Stimulated activated CD8-positive, alpha-beta memory T cell treated with anti-CD3 and anti-CD28 coated beads, Interleukin-15, amount 100 ng/mL, for 48 hours (primary cell): ENCODE results near the gene S1PR5.
"Not testable (repeated sequence)": the region's sequence is repeated elsewhere in the genome, so short reads cannot be mapped to it uniquely, and the experiment has no call there.

Source experiments
- DNase-seq, 2 donors: peaks; one replicate each; pipeline ENCODE4 v3.0.0-alpha.2; 2020; ENCODE audit warnings: low read depth in 2 of 2

Gene S1PR5

DNA sequence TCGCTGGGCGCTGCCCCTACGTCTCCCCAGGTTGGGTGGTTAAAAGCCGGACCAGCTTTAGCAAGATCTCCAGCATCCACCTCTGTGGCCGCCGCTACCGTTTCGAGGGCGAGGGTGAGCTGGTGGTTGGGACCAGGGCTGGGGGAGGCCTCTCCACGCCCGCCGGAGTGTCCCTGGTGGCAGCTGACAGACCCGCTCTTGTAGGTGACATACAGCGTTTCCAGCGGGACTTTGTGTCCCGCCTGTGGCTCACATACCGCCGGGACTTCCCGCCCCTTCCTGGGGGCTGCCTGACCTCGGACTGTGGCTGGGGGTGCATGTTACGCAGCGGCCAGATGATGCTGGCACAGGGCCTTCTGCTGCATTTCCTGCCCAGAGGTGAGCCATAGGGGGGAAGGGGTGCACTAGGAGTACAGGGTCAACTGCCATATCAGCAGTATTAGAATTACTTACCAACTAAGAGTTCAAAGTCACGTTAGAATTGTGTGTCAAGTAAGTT, 27.6 kb upstream of the S1PR5 start:
- DNase-seq = no peak

DNA sequence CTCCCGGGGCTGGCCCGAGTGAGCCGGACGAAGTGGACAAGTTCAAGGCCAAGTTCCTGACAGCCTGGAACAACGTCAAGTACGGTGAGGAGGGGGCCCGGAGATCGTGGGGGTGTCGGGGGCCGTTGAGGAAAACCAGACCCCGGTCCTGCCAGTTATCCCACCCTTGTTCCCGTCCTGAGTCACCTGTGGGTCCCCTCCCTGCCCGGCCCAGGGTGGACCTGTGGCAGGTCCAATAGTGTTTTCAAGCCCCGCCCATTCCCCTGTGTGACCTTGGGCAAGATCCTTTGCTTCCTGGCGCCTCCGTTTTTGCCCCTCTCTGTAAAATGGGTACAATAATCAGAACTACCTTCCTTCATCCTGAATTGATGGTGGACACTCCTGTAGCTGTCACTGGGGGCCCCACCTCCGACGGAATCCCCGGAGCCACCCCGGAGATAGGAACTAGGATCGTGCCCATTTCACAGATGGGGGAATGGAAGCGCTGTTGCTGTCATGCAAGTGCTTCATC, 27.1 kb upstream of the S1PR5 start:
- no peak for DNase-seq

DNA sequence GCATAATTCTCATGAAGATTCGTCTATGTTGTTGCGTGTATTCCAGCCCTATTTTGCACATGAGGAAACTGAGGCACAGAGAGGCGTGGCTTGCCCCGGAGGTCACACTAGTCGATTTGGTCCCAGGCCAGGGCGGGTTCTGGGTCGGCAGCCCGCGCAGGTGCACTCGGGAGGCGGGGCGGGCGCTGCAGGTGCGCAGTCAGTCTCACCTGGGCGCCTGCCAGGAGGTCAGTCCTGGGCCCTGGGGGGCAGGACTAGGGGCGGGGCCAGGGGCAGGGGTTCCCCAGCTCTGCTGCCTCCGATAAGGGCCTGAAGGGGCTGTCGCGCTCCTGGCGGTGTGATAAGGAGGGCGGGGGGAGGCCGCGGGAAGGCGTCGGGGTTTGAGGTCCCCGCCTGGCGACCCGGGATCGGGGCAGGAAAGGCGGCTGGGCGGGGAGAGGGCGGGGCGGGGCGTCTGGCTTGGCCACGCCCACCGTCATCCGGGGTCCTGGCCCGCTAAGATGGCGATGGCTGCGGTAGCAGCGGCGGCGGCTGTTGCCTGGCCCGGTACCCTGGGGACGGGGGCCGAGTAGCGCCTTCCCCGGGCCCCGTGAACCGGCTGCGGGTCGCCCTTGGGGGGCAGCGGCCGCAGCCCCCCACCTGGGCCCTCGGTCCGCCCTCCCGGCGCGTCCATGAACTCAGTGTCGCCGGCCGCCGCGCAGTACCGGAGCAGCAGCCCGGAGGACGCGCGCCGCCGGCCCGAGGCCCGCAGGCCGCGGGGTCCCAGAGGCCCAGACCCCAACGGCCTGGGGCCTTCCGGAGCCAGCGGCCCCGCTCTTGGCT, 26.4 kb upstream of the S1PR5 start, which contains the start of gene ATG4D:
ATG4D (plus strand) TSS at position 485 of the 822 bp plus-strand sequence; CDS start at position 672, 187 bp downstream.
- DNase-seq = peak; percentile 59 to 70

DNA sequence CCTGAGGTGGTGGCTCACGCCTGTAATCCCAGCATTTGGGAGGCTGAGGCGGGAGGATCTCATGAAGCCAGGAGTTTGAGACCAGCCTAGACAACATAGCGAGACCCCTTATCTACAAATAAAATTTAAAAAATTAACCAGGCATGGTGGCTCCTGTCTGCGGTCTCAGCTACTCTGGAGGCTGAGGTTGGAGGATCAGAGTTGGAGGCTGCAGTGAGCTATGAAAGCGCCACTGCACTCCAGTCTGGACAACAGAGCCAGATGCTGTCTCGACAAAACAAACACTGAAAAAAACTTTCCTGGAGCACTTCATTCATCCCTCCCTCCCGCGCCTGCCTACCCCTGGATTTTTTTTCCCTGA, 25.8 kb upstream of the S1PR5 start:
- DNase-seq = no peak

DNA sequence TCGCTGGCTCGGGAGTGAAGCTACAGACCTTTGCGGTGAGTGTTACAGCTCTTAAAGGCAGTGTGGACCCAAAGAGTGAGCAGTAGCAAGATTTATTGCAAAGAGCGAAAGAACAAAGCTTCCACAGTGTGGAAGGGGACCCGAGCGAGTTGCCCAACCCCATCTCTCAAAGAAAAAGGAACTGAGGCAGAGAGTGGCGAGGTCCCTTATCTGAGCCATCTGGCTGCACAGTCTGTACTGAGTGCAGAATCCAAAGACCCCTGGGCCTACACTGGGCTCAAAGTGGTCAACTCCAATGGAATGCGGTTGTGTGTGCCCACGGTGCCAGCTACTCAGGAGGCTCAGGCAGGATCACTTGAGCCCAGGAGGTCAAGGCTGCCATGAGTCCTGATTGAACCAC, 21.8 kb upstream of the S1PR5 start:
- not testable (repeated sequence) for DNase-seq

DNA sequence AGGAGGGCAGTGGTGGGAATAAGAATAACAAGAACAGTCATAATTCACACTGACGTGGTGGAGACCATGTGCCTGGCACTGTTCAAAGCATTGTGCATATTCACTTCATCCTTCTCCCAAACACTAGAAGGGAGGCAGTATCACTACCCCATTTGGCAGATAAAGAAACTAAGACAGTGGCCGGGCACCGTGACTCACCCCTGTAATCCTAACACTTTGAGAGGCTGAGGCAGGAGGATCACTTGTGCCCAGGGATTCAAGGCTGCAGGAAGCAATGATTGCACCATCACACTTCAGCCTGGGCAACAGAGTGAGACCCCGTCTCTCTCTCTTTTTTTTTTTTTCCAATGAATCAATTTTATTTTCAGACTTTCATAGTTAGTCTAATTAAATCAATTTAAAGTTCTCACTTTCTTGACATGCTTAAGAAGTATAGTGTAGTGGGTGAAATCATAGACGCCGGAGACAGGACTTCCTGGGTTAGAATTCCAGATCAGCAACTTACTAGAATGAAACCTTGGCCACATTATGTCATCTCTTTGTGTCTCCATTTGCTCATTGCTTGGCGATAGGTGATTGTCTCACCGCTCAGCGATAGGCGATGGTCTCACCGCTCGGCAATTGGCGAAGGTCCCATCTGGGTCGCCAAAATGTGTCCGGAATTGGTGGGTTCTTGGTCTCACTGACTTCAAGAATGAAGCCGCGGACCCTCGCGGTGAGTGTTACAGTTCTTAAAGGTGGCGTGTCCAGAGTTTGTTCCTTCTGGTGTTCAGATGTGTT, 21.1 kb upstream of the S1PR5 start:
- no peak for DNase-seq

DNA sequence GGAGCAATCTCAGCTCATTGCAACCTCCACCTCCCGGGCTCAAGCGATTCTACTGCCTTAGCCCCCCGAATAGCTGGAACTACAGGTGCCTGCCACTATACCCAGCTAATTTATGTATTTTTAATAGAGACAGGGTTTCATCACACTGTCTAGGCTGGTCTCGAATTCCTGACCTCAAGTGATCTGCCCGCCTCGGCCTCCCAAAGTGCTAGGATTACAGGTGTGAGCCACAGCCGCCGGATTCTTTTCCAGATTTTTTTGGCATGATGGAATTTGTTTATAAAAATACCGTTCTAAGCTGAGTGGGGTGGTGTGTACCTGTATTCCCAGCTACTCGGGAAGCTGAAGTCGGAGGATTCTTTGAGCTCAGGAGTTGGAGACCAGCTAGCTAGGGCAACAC, 20.4 kb upstream of the S1PR5 start:
- no peak for DNase-seq

DNA sequence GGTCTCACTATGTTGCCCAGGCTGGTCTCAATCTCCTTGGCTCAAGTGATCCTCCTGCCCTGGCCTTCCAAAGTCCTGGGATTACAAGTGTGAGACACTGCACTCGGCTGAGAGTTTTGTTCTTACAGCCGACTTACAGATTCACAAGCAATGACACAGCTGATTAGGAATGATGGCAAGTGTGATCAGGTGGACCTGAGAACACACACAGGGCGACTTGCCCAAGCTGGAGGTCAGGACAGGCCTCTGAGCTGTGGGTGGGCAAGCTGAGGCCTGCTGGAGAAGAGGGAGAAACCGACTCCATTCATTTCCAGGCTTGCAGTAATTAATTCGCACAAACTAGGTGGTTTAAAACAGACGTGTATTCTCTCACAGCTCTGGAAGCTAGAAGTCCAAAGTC, 18.4 kb upstream of the S1PR5 start:
- no peak for DNase-seq

DNA sequence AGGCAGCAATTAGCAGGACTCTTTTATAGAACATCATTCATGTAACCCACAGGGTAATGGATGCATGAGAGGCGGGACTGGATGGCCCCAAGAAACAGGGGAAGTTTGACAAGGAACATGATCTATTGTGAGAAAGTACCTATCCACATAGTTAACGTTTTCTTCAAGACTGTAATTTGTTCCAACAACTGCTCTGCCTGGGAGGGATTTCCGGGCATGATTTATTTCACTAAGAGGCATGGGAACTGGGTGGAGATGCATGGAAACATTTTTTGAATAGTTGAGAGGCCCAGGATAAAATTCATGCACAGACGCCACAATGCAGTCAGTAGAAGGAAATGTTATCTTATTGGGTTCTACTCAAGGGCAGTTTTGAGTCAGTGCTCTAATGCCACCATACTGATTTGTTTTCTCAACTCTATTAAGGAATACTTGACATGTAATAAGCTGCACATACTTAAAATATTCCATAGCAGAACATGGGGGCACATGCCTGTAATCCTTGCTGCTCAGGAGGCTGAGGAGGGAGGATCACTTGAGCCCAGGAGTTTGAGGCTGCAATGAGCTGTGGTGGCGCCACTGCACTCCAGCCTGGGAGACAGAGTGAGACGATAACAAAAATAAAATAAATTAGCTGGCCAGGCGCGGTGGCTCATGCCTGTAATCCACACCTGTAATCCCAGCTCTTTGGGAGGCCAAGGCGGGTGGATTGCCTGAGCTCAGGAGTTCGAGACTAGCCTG, 16.6 kb upstream of the S1PR5 start:
- DNase-seq = no peak

DNA sequence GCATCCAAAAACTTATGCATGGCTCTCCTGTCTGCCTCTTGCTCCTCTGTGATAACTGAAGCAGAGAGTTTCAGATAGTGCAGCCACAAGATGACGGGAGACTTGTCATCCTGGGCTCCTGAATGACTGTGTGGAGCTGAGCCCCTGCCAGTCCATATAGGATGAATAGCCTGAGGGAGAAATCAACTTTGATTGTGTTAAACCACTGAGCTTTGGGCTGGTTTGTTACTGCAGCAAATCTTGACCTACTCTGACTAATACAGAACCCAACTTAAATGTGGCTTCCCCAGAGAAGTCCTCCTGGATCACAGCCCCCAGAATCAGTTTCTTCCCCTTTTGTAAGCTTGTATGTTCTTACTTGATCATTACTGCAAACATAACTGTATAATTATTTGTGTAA, 15.2 kb upstream of the S1PR5 start:
- no peak for DNase-seq

DNA sequence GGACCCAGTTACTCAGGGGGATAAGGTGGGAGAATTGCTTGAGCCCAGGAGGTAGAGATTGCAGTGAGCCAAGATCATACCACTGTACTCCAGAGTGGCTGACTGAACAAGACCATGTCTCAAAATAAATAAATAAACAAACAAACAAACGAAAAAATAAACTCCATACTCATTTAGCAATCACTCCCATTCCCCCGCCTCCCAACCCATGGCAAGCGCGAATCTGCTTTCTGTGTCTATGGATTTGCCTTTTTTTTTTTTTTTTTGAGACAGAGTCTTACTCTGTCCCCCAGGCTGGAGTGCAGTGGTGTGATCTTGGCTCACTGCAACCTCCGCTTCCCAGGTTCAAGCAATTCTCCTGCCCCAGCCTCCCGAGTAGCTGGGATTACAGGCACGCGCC, 9.6 kb upstream of the S1PR5 start:
- DNase-seq = not testable (repeated sequence)

DNA sequence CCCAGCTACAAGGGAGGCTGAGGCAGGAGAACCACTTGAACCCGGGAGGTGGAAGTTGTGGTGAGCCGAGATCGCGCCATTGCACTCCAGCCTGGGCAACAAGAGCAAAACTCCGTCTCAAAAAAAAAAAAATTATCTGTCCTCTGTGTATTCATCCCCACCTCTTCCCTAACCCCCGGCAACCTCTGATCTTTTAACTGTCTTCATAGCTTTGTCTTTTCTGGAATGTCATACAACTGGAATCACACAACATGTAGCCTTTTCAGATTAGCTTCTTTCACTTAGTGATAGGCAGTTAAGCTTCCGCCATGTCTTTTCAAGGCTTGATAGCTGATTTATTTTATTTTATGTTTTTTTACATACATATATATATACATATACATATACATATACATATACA, 8.4 kb upstream of the S1PR5 start:
- no peak for DNase-seq

DNA sequence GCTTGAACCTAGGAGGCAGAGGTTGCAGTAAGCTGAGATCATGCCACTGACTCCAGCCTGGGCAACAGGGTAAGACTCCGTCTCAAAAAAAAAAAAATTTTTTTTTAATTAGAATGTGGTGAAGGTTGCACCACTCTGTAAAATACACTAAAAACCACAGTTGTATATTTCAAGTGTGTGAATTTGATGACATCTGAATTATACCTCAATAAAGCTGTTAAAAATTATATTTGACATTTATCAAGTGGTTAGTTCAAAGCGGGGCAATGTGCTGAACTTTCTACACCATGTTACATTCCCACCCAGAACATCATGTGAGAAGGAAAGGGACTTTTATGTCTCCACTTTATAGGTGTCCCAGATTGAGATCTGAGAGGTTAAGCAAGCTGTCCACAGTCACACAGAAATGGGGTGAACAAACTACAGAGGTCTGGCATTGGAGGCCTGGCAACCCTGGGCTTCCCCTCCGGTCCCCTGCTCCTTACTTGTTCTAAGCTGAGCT, 5.9 kb upstream of the S1PR5 start:
- DNase-seq = no peak

DNA sequence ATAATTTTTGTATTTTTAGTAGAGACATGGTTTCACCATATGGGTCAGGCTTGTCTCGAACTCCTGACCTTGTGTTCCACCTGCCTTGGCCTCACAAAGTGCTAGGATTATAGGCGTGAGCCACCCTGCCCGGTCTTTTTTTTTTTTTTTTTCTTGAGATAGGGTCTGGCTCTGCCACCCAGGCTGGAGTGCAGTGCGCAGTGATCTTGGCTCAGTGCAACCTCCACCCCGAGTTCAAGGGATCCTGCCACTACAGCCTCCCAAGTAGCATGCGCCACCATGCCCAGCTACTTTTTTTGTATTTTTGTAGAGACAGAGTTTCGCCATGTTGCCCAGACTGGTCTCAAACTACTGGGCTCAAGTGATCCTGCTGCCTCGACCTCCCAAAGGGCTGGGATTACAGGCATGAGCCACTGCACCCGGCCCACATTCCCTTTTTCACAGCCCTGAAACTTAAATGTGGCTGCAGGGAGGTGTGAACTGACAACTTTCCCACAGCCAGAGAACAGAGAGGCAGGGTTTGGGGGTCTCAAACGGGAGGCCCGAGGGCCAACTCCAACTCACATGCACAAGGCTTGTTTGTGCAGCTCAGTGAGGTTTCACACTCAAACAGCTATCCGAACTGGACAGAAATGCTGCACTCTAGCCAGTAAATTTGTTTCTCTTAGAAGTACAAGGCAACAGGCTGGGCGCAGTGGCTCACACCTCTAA, 4.4 kb upstream of the S1PR5 start:
- DNase-seq = no peak

DNA sequence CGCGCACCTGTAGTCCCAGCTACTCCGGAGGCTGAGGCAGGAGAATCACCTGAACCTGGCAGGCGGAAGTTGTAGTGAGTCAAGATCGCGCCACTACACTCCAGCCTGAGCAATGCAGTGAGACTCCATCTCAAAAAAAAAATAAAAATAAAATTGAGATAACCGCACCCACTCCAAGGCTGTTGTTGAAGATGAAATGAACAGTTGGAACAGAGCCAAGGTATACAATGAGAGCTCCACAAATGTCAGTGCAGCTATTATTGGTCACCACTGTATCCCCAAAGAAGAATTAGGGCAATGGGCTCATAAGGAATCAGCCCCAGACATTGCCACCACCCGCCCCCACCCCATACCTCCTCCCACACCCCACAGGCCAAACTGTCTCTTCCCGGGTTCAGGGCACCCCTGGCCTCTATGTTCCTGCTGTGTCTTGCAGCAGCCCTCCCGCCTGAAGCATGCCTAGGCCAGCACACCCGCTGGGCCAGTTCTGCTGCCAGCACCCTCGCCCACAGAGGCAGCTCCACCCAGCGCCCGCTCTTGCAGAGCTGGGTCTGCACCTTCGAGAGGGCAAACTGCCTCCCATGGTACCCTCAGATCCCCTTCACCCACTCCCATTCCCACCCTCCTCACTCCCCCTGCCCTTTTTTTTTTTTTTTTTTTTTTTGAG, 3.5 kb upstream of the S1PR5 start:
- DNase-seq = no peak

DNA sequence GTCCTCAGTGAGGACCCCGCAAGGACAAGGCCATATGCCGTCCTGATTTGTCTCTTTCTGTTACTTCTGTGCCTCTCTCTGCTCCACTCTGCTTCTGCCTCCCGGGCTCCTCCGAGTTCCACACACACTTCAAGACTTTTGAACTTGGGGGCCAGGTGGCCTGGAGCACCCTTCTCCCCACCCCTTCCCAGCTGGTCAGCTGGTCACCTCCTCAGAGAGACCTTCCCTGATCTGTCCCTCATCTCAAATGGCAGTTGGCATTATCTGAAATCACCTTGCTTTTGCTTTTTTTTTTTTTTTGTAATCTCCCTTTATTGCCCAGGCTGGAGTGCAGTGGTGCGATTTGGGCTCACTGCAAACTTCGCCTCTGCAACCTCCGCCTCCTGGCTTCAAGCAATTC, 2.2 kb upstream of the S1PR5 start:
- DNase-seq = no peak

DNA sequence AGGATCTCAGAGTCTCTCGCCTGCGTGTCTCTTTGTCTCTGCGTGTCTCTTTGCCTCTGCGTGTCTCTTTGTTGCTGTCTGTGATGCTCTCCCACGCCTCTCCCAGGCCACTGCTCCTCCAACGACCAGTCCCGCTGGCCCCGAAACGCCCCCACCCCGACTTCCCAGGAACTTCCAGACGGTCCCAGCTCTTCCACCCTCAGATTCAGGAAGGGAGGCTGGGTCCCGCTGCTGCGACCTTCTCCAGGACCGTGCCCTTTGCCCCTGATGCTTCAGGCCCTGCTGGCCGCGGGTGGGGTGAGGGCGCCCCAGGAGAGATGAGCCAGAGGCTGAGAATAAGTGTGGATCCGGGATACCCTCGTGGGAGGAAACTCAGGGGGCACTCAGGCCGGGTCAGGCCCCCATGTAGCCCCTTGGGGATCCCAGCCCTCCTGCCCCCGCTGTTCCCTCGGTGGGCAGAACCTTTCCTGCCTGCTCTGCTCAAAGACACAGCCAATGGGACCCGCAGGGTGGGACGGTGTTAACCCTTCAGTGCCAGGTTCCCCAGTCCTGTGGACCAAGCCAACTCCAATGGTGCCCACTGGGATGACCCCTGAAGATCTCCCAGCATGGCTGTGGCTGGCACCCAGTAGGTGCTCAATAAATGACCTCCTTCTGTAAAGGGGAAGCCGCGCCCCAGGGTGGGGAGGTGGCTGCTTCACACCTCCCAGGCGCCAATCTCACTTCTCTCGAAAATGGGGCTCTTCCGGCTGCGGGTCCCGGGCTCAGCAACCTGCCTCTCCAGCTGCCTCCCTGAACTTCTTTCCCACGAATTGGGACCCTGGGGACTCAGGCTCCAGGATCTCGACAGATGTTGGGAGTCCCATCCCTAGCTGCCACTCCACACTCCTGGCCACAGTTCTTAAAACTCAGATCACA, 1.5 kb upstream of the S1PR5 start:
- no peak for DNase-seq

DNA sequence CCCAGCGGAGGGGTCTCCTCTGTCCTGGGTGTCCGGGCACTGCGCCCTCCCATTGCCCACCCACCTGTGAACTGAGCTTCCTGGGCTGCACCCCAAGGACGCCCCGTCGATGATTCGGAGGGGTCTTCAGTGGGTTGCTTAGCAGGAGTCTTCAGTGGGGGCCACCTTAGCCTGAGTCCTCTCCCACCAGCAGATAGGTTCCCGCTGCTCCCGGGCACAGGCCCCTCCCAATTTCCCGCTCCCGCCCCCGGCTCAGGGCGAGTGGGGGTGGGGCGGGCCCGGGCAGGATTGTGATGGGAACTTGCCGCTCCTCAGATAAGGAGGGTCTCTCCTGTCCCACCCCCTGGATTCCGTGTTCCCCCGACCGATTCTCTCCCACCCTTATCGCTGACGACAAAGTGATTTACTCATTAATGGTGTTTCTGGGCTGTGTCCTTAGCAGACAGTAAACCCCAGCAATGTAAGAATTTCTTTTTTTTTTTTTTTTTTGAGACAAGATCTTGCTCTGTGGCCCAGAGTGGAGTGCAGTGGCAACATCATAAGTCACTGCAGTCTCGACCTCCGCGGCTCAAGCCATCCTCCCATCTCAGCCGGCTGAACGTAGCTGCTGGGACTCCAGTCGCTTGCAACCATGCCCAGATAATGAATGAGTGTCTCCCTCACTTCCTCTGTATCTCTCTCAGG, 655 bp upstream of the S1PR5 start:
- no peak for DNase-seq

DNA sequence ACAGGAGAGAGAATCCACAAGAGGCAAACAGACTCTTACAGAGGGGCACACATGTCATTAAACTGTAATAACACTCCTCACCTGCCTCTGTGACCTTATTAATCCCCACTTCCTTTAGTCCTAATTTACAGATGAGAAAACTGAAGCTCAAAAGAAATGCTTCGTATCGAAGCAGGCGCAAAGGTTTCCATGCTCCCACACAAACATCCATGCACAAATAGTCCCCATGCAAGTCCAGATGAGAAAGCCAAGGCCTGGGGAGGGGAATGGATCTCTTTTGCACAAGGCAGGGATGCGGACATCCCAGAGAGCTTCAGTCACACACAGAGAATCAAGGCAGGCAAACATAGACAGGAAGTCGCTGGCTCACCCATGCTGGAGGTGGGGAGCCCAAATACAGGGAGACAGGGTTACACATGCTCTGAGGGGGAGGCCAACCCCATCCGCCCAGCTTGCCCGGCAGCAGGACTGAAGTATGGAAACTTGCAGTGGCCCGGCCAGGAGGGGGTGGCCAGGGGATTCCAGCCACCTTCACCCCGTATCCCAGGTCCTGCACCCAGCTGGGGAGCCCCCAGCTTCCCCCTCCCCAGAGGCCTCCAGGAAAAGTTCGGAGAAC, 468 bp downstream of the S1PR5 start:
- DNase-seq = no peak
